H9 (cell line): Measurements from ENCODE around the gene IDE. TPM values are rescaled to one million over a fixed set of nuclear protein-coding genes. Genes with fewer than 3 reads are reported as not detected.

Experiments
- DNase-seq: peaks from one replicate; pipeline ENCODE4 v3.0.0-alpha.2; 2017
- H2AFZ ChIP-seq: one replicate; pipeline ENCODE4 v1.6.1; 2013; ENCODE audit warnings: mild to moderate bottlenecking, low read length, control low read depth, moderate library complexity
- H2AK5ac ChIP-seq: 2 replicates; pipeline ENCODE4 v1.6.1; 2013; ENCODE audit warnings: low read length, control low read depth, mixed read lengths; ENCODE audit not compliant: insufficient read length
- H2BK120ac ChIP-seq: one replicate; pipeline ENCODE4 v1.6.1; 2013; ENCODE audit warnings: low read depth, mild to moderate bottlenecking, low read length, control low read depth, inconsistent platforms; ENCODE audit not compliant: poor library complexity, severe bottlenecking
- H2BK12ac ChIP-seq: 2 replicates; pipeline ENCODE4 v1.6.1; 2013; ENCODE audit warnings: low read length, control low read depth, mixed read lengths, low read depth; ENCODE audit not compliant: insufficient read length
- H2BK15ac ChIP-seq: 2 replicates; pipeline ENCODE4 v1.6.1; 2013; ENCODE audit warnings: low read depth, low read length, control low read depth
- H2BK20ac ChIP-seq: one replicate; pipeline ENCODE4 v1.6.1; 2013; ENCODE audit warnings: low read depth, mild to moderate bottlenecking, low read length, control low read depth, inconsistent platforms; ENCODE audit not compliant: poor library complexity, severe bottlenecking
- H2BK5ac ChIP-seq: 2 replicates; pipeline ENCODE4 v1.6.1; 2013; ENCODE audit warnings: low read length, control low read depth, mixed read lengths; ENCODE audit not compliant: insufficient read length
- H3K14ac ChIP-seq: 2 replicates; pipeline ENCODE4 v1.6.1; 2013; ENCODE audit warnings: low read length, control low read depth; ENCODE audit not compliant: insufficient read depth
- H3K18ac ChIP-seq: 2 replicates; pipeline ENCODE4 v1.6.1; 2013; ENCODE audit warnings: low read depth, mild to moderate bottlenecking, mixed read lengths, low read length, control low read depth; ENCODE audit not compliant: insufficient read length
- H3K23ac ChIP-seq: 2 replicates; pipeline ENCODE4 v1.6.1; 2013; ENCODE audit warnings: low read length, control low read depth, mixed read lengths, low read depth; ENCODE audit not compliant: insufficient read length
- H3K23me2 ChIP-seq: 2 replicates; pipeline ENCODE4 v1.6.1; 2013; ENCODE audit warnings: low read depth, mild to moderate bottlenecking, mixed read lengths, low read length, control low read depth; ENCODE audit not compliant: insufficient read length, poor library complexity, severe bottlenecking
- H3K27ac ChIP-seq: 2 replicates; pipeline ENCODE4 v1.5.1; 2013; ENCODE audit warnings: low read length, control low read depth, mixed read lengths, low read depth; ENCODE audit not compliant: insufficient read length
- H3K27me3 ChIP-seq: 2 replicates; pipeline ENCODE4 v1.6.1; 2013; ENCODE audit warnings: low read length, control low read depth, inconsistent platforms; ENCODE audit not compliant: insufficient read depth
- H3K4ac ChIP-seq: 2 replicates; pipeline ENCODE4 v1.6.1; 2013; ENCODE audit warnings: low read depth, mild to moderate bottlenecking, control low read depth, inconsistent platforms, low read length, moderate library complexity
- H3K4me1 ChIP-seq: 2 replicates; pipeline ENCODE4 v1.6.1; 2013; ENCODE audit warnings: low read length, control low read depth, inconsistent platforms; ENCODE audit not compliant: insufficient read depth
- H3K4me2 ChIP-seq: 2 replicates; pipeline ENCODE4 v1.6.1; 2013; ENCODE audit warnings: low read length, control low read depth, mixed read lengths; ENCODE audit not compliant: insufficient read length, insufficient read depth
- H3K56ac ChIP-seq: 2 replicates; pipeline ENCODE4 v1.6.1; 2013; ENCODE audit warnings: low read depth, mild to moderate bottlenecking, mixed read lengths, low read length, control low read depth; ENCODE audit not compliant: insufficient read length
- H3K79me1 ChIP-seq: 2 replicates; pipeline ENCODE4 v1.6.1; 2013; ENCODE audit warnings: low read depth, mild to moderate bottlenecking, moderate library complexity, low read length, control low read depth, inconsistent platforms; ENCODE audit not compliant: insufficient read depth, poor library complexity, severe bottlenecking
- H3K79me2 ChIP-seq: 2 replicates; pipeline ENCODE4 v1.6.1; 2013; ENCODE audit warnings: low read length, control low read depth, inconsistent platforms; ENCODE audit not compliant: insufficient read depth
- H3K9ac ChIP-seq: 2 replicates; pipeline ENCODE4 v1.6.1; 2013; ENCODE audit warnings: low read length, control low read depth, mixed read lengths; ENCODE audit not compliant: insufficient read length; ENCODE audit errors: extremely low read depth
- H3K9me3 ChIP-seq: one replicate; pipeline ENCODE4 v1.6.1; 2013; ENCODE audit warnings: low read depth, low read length, inconsistent platforms; ENCODE audit not compliant: control insufficient read depth
- H3T11ph ChIP-seq: one replicate; pipeline ENCODE4 v1.6.1; 2013; ENCODE audit warnings: mild to moderate bottlenecking, low read length, control low read depth, inconsistent platforms
- H4K20me1 ChIP-seq: one replicate; pipeline ENCODE4 v1.6.1; 2013; ENCODE audit not compliant: control insufficient read depth, insufficient read length, insufficient read depth
- H4K5ac ChIP-seq: 2 replicates; pipeline ENCODE4 v1.6.1; 2013; ENCODE audit warnings: low read depth, mild to moderate bottlenecking, mixed read lengths, low read length, control low read depth; ENCODE audit not compliant: insufficient read length
- H4K8ac ChIP-seq: replicated peaks from 2 replicates; pipeline ENCODE4 v1.6.1; 2013; ENCODE audit warnings: low read length, control low read depth, mixed read lengths, low read depth; ENCODE audit not compliant: insufficient read length
- H4K91ac ChIP-seq: 2 replicates; pipeline ENCODE4 v1.6.1; 2013; ENCODE audit warnings: low read depth, mild to moderate bottlenecking, moderate library complexity, mixed read lengths, low read length, control low read depth; ENCODE audit not compliant: insufficient read length
- H3K27ac Mint-ChIP-seq, 3 experiments: 2 replicates in 2 of 3; 3 replicates in 1 of 3; pipeline ENCODE4 v1.8.0; 2020 to 2021; ENCODE audit warnings: mixed read lengths in 3 of 3, mild to moderate bottlenecking in 1 of 3, moderate library complexity in 1 of 3
- H3K27me3 Mint-ChIP-seq: 2 replicates; pipeline ENCODE4 v1.8.0; 2021; ENCODE audit warnings: low read depth, mild to moderate bottlenecking, moderate library complexity, mixed read lengths
- H3K36me3 Mint-ChIP-seq, 3 experiments: 2 replicates in 2 of 3; 3 replicates in 1 of 3; pipeline ENCODE4 v1.8.0; 2020 to 2021; ENCODE audit warnings: low read depth in 3 of 3, mixed read lengths in 3 of 3; ENCODE audit not compliant: insufficient read depth in 1 of 3
- H3K4me1 Mint-ChIP-seq, 2 experiments: 2 replicates each; pipeline ENCODE4 v1.8.0; 2020; ENCODE audit warnings: mixed read lengths in 2 of 2
- H3K4me3 Mint-ChIP-seq, 2 experiments: 2 replicates in 1 of 2; 3 replicates in 1 of 2; pipeline ENCODE4 v1.8.0; 2020 to 2021; ENCODE audit warnings: mild to moderate bottlenecking in 2 of 2, mixed read lengths in 2 of 2, moderate library complexity in 1 of 2
- H3K9me3 Mint-ChIP-seq, 2 experiments: 2 replicates in 1 of 2; 3 replicates in 1 of 2; pipeline ENCODE4 v1.8.0; 2020; ENCODE audit warnings: mild to moderate bottlenecking in 2 of 2, mixed read lengths in 2 of 2, moderate library complexity in 1 of 2
- WGBS: extraction: QIAGEN DNeasy Blood & Tissue Kit; methylation state at CpG from one replicate; pipeline ENCODE4 v1.1.7; 2013; ENCODE audit warnings: missing lambda C conversion rate, low lambda C conversion rate, mixed read lengths; ENCODE audit not compliant: insufficient read length; ENCODE audit errors: extremely low coverage; 5-methylcytosine and 5-hydroxymethylcytosine counted together
- total RNA-seq: library from RNA; stranded (reverse); gene quantifications from 2 replicates; pipeline ENCODE4 v1.2.1, GENCODE V29; 2021
- TF ChIP-seq, protein P1 (sequence below): fragments of 200-600 bp; sonication (generic); conservative IDR thresholded peaks from 3 replicates; pipeline ENCODE4 v1.8.0; 2021; ENCODE audit warnings: antibody characterized with exemption, mild to moderate bottlenecking

IDE gene
- total RNA-seq, 1 experiment from 2014 or later, result 48.9 TPM

- H3K9me3 ChIP-seq, result no peaks in the 10 kb centered on the region
- no peak overlapping the region for H3K4ac ChIP-seq
- H2BK120ac ChIP-seq, result no peak overlapping the region
- no peak overlapping the region for H4K91ac ChIP-seq
- peak overlapping the region in 2 of 3 experiments; percentile 4 to 39; a peak in 3 of 7 replicates for H3K27ac Mint-ChIP-seq
- no peak overlapping the region for H3T11ph ChIP-seq
- no peak overlapping the region for H4K8ac ChIP-seq
- H2BK20ac ChIP-seq, result no peak overlapping the region
- H2BK15ac ChIP-seq, result no peak overlapping the region
- no peak overlapping the region for H3K4me2 ChIP-seq
- H2BK12ac ChIP-seq, result no peak overlapping the region
- H3K9me3 Mint-ChIP-seq, result no peaks in the 10 kb centered on the region
- H3K27ac ChIP-seq, result no peak overlapping the region
- H3K18ac ChIP-seq, result no peak overlapping the region
- H3K4me1 Mint-ChIP-seq, result peaks cover 9 to 10% of the 10 kb centered on the region in 2 experiments
- no peak overlapping the region for H3K23ac ChIP-seq
- no CpG with 5 or more reads among the region's 2 CpGs for WGBS
- no peak overlapping the region for H3K14ac ChIP-seq
- H3K4me1 ChIP-seq, result no peaks in the 10 kb centered on the region
- no peak overlapping the region for H3K9ac ChIP-seq
- peaks cover 3% of the 10 kb centered on the region for H3K79me1 ChIP-seq
- TF ChIP-seq, protein P1, sequence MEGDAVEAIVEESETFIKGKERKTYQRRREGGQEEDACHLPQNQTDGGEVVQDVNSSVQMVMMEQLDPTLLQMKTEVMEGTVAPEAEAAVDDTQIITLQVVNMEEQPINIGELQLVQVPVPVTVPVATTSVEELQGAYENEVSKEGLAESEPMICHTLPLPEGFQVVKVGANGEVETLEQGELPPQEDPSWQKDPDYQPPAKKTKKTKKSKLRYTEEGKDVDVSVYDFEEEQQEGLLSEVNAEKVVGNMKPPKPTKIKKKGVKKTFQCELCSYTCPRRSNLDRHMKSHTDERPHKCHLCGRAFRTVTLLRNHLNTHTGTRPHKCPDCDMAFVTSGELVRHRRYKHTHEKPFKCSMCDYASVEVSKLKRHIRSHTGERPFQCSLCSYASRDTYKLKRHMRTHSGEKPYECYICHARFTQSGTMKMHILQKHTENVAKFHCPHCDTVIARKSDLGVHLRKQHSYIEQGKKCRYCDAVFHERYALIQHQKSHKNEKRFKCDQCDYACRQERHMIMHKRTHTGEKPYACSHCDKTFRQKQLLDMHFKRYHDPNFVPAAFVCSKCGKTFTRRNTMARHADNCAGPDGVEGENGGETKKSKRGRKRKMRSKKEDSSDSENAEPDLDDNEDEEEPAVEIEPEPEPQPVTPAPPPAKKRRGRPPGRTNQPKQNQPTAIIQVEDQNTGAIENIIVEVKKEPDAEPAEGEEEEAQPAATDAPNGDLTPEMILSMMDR, result no peak
- H3K4me3 Mint-ChIP-seq, result no peak overlapping the region
- peaks cover 36% of the 10 kb centered on the region; the same call in 1 of the 2 replicates for H3K79me2 ChIP-seq
- H3K56ac ChIP-seq, result no peak overlapping the region
- no peaks in the 10 kb centered on the region for H4K20me1 ChIP-seq
- no peak overlapping the region for H4K5ac ChIP-seq
- no peaks in the 10 kb centered on the region for H3K27me3 ChIP-seq
- no peak overlapping the region for H2AFZ ChIP-seq
- no peak overlapping the region for H2AK5ac ChIP-seq
- no peaks in the 10 kb centered on the region for H3K23me2 ChIP-seq
- DNase-seq, result no peak
- H3K36me3 Mint-ChIP-seq, result peaks cover 15 to 43% (median 32%) of the 10 kb centered on the region in 3 experiments; a peak in 6 of 7 replicates
- no peak overlapping the region for H2BK5ac ChIP-seq
- H3K27me3 Mint-ChIP-seq, result no peaks in the 10 kb centered on the region
Measured at GRCh38 chr10:92604841-92605240, 30.9 kb upstream of the IDE start.
